Endothelial cell of umbilical vein (primary cell): ENCODE measurements around the gene STX16. TPM values are rescaled to one million over a fixed set of nuclear protein-coding genes. Genes with fewer than 3 reads are reported as not detected.

Experiments used
- BruUV-seq: library from RNA; stranded (reverse); fragments of 400-500 nt; replicated peaks from 2 replicates; lab custom pipeline; 2021; lab: Mats Ljungman, UMichigan
- CTCF ChIA-PET: fragments of 300-600, 350-600 bp; sonication (Branson Sonifier 250); formaldehyde crosslinking; loops from one replicate; lab custom pipeline; 2021; ENCODE audit warnings: antibody characterized with exemption, inconsistent platforms; lab: Charles Lee
- POLR2A ChIA-PET: fragments of 300-600, 350-600 bp; sonication (Branson Sonifier 250); formaldehyde crosslinking; loops from one replicate; lab custom pipeline; 2021; ENCODE audit warnings: antibody characterized with exemption, inconsistent platforms; lab: Charles Lee
- DNase-seq: peaks from one replicate; pipeline ENCODE4 v3.0.0-alpha.2; 2011; ENCODE audit warnings: low read depth, low spot score
- FAIRE-seq: peaks from 2 replicates; lab custom pipeline; 2011; peaks lifted over from hg19 to GRCh38; lab: Jason Lieb, UNC
- H2AFZ ChIP-seq: 2 replicates; pipeline ENCODE4 v1.6.0; 2012; ENCODE audit warnings: low read depth, low read length, control low read depth, inconsistent platforms
- H3K27ac ChIP-seq: 2 replicates; pipeline ENCODE4 v1.5.1; 2011; ENCODE audit warnings: low read depth, mild to moderate bottlenecking, control low read depth, low read length, moderate library complexity; ENCODE audit not compliant: insufficient read depth
- H3K27me3 ChIP-seq, 2 experiments: 2 replicates each; pipeline versions ENCODE4 v1.6.0 to v1.6.1; 2011; ENCODE audit warnings: low read length in 2 of 2, mixed read lengths in 1 of 2; ENCODE audit not compliant: control insufficient read depth in 2 of 2, insufficient read depth in 2 of 2
- H3K36me3 ChIP-seq, 2 experiments: 2 replicates in 1 of 2; 3 replicates in 1 of 2; pipeline ENCODE4 v1.5.1; 2011; ENCODE audit warnings: low read length in 2 of 2, mild to moderate bottlenecking in 1 of 2, moderate library complexity in 1 of 2; ENCODE audit not compliant: control insufficient read depth in 2 of 2, insufficient read depth in 2 of 2; ENCODE audit errors: extremely low read depth in 1 of 2
- H3K4me1 ChIP-seq: 3 replicates; pipeline ENCODE4 v1.5.1; 2011; ENCODE audit warnings: mild to moderate bottlenecking, low read length; ENCODE audit not compliant: control insufficient read depth, insufficient read depth; ENCODE audit errors: extremely low read depth
- H3K4me2 ChIP-seq: 2 replicates; pipeline ENCODE4 v1.6.1; 2011; ENCODE audit warnings: low read length, control low read depth, mixed read lengths; ENCODE audit not compliant: insufficient read depth
- H3K4me3 ChIP-seq, 3 experiments: fragments of 200-600 bp in 1 of 3; sonication (generic), shearing (Covaris generic) in 1 of 3; replicated peaks in 1 of 3; 2 replicates each; pipeline ENCODE4 v1.5.1; 2011 to 2016; ENCODE audit warnings: control low read depth in 3 of 3, low read length in 3 of 3, mild to moderate bottlenecking in 2 of 3, inconsistent platforms in 1 of 3, low read depth in 1 of 3, moderate library complexity in 1 of 3; ENCODE audit not compliant: insufficient read depth in 1 of 3
- H3K79me2 ChIP-seq: 2 replicates; pipeline ENCODE4 v1.6.0; 2012; ENCODE audit warnings: low read length, inconsistent platforms; ENCODE audit not compliant: control insufficient read depth, insufficient read depth
- H3K9ac ChIP-seq: replicated peaks from 2 replicates; pipeline ENCODE3; 2011; ENCODE audit warnings: low read length, control low read depth; ENCODE audit not compliant: insufficient read depth; ENCODE audit errors: extremely low read depth
- H3K9me1 ChIP-seq: replicated peaks from 3 replicates; pipeline ENCODE4 v1.6.0; 2011; ENCODE audit warnings: mild to moderate bottlenecking, low read length; ENCODE audit not compliant: control insufficient read depth, insufficient read depth; ENCODE audit errors: extremely low read depth
- H3K9me3 ChIP-seq: replicated peaks from 2 replicates; pipeline ENCODE4 v1.5.1; 2012; ENCODE audit warnings: low read length, inconsistent platforms; ENCODE audit not compliant: control insufficient read depth, insufficient read depth
- H4K20me1 ChIP-seq: replicated peaks from 2 replicates; pipeline ENCODE3; 2011; ENCODE audit warnings: mild to moderate bottlenecking, low read length; ENCODE audit not compliant: control insufficient read depth, insufficient read depth; ENCODE audit errors: extremely low read depth
- EZH2 ChIP-seq: IDR thresholded peaks from 2 replicates; pipeline ENCODE4 v1.6.1; 2012; ENCODE audit warnings: borderline replicate concordance, low read depth, mild to moderate bottlenecking, moderate library complexity, low read length, inconsistent platforms; ENCODE audit not compliant: severe bottlenecking
- FOS ChIP-seq: IDR thresholded peaks from 2 replicates; pipeline ENCODE4 v1.6.1; 2011; ENCODE audit warnings: mild to moderate bottlenecking, low read length, moderate library complexity, borderline replicate concordance; ENCODE audit not compliant: insufficient read depth
- GATA2 ChIP-seq: IDR thresholded peaks from 2 replicates; pipeline ENCODE4 v1.7.0; 2011; ENCODE audit warnings: low read depth, mild to moderate bottlenecking, moderate library complexity, mixed read lengths, low read length; ENCODE audit not compliant: insufficient read length, insufficient read depth
- JUN ChIP-seq: IDR thresholded peaks from 2 replicates; pipeline ENCODE4 v1.6.1; 2011; ENCODE audit warnings: borderline replicate concordance, low read depth; ENCODE audit not compliant: insufficient read length, insufficient read depth
- MYC ChIP-seq: IDR thresholded peaks from one replicate; pipeline ENCODE4 v1.6.1; 2011; ENCODE audit warnings: mild to moderate bottlenecking, low read depth, low read length
- POLR2A ChIP-seq: IDR thresholded peaks from 2 replicates; pipeline ENCODE4 v1.6.1; 2012; ENCODE audit warnings: low read depth, mild to moderate bottlenecking, control low read depth, low read length
- POLR2AphosphoS5 ChIP-seq: IDR thresholded peaks from 2 replicates; pipeline ENCODE4 v1.6.1; 2012; ENCODE audit warnings: low read depth, mild to moderate bottlenecking, control low read depth, low read length, moderate library complexity; ENCODE audit not compliant: insufficient read depth
- dilution Hi-C: fragments of 300-500 bp; cut with MboI; formaldehyde crosslinking; loops from one replicate; pipeline ENCODE4 v1.15.0; 2019; ENCODE audit warnings: low sequenced_read_pairs; ENCODE audit not compliant: extremely low pct_ligation_motif_present
- intact Hi-C: fragments of 100-400 bp; cut with micrococcal nuclease; formaldehyde crosslinking; loops from one replicate; pipeline ENCODE4 v1.10.0; 2022
- polyA plus RNA-seq, 4 experiments: library from polyadenylated mRNA; depleted of rRNA in 3 of 4; stranded (reverse) in 3 of 4; unstranded in 1 of 4; fragments of >200 nt; gene quantifications; 2 replicates each; pipeline versions ENCODE4 v1.2.1 to v1.2.3, GENCODE V29; 2011 to 2012; ENCODE audit warnings: missing spikeins in 1 of 4
- total RNA-seq: library from RNA; stranded (reverse); gene quantifications from 2 replicates; pipeline ENCODE4 v1.2.3, GENCODE V29; 2021
- TF ChIP-seq, protein P1 (sequence below): IDR thresholded peaks from 2 replicates; pipeline ENCODE4 v1.6.1; 2011; ENCODE audit not compliant: insufficient read depth, insufficient read length
- TF ChIP-seq, protein P2 (sequence below), 2 donors: IDR thresholded peaks; 1 replicate in 1 of 2; 2 replicates in 1 of 2; pipeline ENCODE4 v1.5.1; 2011; ENCODE audit warnings: low read length in 2 of 2, mild to moderate bottlenecking in 2 of 2, moderate library complexity in 2 of 2, control low read depth in 1 of 2, inconsistent platforms in 1 of 2, low read depth in 1 of 2; ENCODE audit not compliant: insufficient read depth in 1 of 2; ENCODE audit errors: extremely low read depth in 1 of 2

The STX16 gene
- total and polyA plus RNA-seq, 2 donors (not counting 3 experiments of a cell fraction or from before 2014, with no cell fraction given): 43.1 to 63.5 TPM

DNA sequence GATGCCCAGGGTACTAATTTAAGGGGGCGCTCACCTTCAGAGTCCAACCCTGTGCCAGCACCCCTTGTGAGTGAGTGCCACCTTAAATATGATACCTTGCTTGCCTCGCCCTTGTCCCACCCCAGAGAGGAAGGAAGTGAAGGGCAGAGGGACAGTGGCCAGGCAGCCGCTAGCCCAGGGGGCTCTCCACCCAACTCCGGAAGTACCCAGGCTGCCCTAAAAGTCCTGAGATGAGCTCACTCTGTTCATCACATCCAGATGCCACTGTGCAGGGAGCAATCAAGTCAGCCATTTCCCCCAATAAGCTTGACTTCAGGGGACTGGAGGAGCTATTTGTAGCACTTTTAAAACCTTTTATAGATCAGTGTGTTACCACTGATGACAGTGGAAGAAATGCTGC, 25.0 kb upstream of the STX16 start:
- dilution Hi-C loops (no loop called here), intact Hi-C loops (no loop called here)
- Histone ChIP-seq H4K20me1 (no peaks in the 10 kb centered on the region), H3K36me3 (no peaks in the 10 kb centered on the region), H3K4me2 (no peak overlapping the region), H3K27ac (no peak overlapping the region), H3K9me3 (no peaks in the 10 kb centered on the region), H3K9me1 (no peaks in the 10 kb centered on the region), H3K79me2 (no peaks in the 10 kb centered on the region), H3K4me1 (peaks cover 46% of the 10 kb centered on the region), H2AFZ (no peak overlapping the region), H3K4me3 (no peak overlapping the region), H3K9ac (no peak overlapping the region), H3K27me3 (no peaks in the 10 kb centered on the region)
- no peak for DNase-seq
- CTCF ChIA-PET: interaction anchor here (0.7 to 2.8 kb wide), 6 partner anchors 11 to 25 kb away, joined by 3 to 10 read pairs (median 3); partner anchors contain the start of gene STX16
- POLR2A ChIA-PET: no interaction called here
- no peak for FAIRE-seq
- TF ChIP-seq MYC: no peak
- TF ChIP-seq, protein P1, sequence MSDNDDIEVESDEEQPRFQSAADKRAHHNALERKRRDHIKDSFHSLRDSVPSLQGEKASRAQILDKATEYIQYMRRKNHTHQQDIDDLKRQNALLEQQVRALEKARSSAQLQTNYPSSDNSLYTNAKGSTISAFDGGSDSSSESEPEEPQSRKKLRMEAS: no peak
- no peak for TF ChIP-seq FOS
- no peak for TF ChIP-seq JUN
- TF ChIP-seq, protein P2, sequence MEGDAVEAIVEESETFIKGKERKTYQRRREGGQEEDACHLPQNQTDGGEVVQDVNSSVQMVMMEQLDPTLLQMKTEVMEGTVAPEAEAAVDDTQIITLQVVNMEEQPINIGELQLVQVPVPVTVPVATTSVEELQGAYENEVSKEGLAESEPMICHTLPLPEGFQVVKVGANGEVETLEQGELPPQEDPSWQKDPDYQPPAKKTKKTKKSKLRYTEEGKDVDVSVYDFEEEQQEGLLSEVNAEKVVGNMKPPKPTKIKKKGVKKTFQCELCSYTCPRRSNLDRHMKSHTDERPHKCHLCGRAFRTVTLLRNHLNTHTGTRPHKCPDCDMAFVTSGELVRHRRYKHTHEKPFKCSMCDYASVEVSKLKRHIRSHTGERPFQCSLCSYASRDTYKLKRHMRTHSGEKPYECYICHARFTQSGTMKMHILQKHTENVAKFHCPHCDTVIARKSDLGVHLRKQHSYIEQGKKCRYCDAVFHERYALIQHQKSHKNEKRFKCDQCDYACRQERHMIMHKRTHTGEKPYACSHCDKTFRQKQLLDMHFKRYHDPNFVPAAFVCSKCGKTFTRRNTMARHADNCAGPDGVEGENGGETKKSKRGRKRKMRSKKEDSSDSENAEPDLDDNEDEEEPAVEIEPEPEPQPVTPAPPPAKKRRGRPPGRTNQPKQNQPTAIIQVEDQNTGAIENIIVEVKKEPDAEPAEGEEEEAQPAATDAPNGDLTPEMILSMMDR (IDR thresholded peaks at IDR 0.05; ENCODE audit: extremely low read depth in 1 of 2, insufficient read depth in 1 of 2, low read depth in 1 of 2, low read length in 2 of 2): no peak
- TF ChIP-seq POLR2AphosphoS5: no peak
- TF ChIP-seq GATA2: no peak
- no peak for TF ChIP-seq POLR2A
- no peak for TF ChIP-seq EZH2
- BruUV-seq: no TSS peak
